Erythroblast (primary cell): ENCODE data around the gene GOLGA1.

Source experiments
- GATA1 ChIP-seq: IDR thresholded peaks from 2 replicates; pipeline ENCODE4 v1.6.1; 2011; ENCODE audit warnings: low read depth, mild to moderate bottlenecking, control low read depth, low read length, moderate library complexity
- POLR2A ChIP-seq: IDR thresholded peaks from 2 replicates; pipeline ENCODE4 v1.6.1; 2011; ENCODE audit warnings: mild to moderate bottlenecking, low read length

GRCh38 chr9:124839612-124840299 is 101.1 kb downstream of the GOLGA1 start:
- no peak for TF ChIP-seq POLR2A
- TF ChIP-seq GATA1 = no peak
